HG02970 (cell line): Measurements from ENCODE around the gene STOML1.
"Not testable (repeated sequence)": the region's sequence is repeated elsewhere in the genome, so short reads cannot be mapped to it uniquely, and the experiment has no call there.

Experiments used
- ATAC-seq: cut with Tn5 transposase; IDR thresholded peaks from one replicate; pipeline ENCODE4 v1.9.1; 2021; ENCODE audit warnings: mild to moderate bottlenecking, moderate library complexity, moderate number of reproducible peaks; ENCODE audit not compliant: unreplicated experiment, low FRiP score

Gene STOML1

DNA sequence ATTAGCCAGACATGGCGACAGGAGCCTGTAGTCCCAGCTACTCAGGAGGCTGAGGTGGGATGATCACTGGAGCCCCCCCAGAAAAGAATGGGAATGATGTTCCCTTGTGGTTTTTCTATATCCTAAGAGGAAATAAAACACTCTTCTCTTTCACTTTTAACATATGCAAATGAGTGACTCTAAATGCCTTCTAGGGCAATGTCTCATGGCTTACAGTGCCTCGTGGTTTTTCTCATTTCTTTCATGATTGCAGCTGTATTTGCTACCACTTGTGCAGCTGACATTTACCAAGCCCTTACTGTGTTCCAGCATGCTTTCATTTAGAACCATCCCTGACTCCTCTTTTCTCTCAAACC lies 26.4 kb downstream of the STOML1 start:
- ATAC-seq = no peak

DNA sequence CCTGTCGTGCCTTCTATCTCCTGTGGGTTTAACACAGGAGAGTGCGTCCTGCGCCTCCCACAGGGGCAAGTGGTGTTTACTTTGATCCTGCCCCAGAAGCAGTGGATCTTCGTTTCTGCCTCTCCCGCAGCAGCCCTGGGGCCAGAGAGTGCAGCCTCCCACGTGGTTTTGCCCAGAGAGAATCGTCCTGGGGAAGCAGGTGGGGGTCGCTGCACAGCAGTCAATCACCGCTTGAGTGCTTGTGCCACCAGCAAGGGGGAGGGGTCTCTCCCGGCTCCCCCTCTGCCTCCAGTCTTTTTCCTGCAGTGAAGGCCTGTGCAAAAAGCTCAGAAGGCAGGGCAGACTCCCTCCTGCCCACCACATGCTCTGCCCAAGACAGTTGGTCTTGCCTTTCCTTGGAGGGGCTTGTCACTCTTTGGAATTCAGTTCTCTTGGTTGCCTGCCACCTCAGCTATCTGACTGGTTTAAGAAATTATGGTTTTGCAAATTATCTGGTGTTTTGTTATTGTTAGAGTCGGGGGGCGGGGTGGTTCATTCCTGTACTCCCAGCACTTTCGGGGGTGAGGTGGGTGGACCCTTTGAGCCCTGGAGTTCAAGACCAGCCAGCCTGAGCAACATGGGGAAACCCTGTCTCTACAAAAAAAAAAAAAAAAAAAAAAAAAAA lies 26.9 kb downstream of the STOML1 start:
- ATAC-seq = no peak

DNA sequence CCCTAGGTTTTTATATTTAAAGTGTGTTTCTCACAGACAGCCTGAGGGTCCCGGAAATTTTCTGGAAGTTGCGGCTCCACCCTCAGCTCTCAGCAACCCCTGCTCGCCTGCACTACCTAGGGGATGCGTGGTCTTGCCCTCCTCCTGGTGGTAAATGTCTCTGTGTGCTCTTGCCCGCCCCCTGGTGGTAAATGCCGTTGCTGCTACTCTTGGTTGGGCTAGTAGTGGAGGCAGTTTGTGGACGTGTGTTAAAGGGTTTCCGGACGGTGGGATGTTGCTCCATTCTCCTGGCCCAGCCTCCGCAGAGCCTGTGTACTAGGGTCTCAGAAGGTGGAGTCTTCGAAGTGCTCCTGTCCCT lies 27.4 kb downstream of the STOML1 start:
- ATAC-seq = no peak

DNA sequence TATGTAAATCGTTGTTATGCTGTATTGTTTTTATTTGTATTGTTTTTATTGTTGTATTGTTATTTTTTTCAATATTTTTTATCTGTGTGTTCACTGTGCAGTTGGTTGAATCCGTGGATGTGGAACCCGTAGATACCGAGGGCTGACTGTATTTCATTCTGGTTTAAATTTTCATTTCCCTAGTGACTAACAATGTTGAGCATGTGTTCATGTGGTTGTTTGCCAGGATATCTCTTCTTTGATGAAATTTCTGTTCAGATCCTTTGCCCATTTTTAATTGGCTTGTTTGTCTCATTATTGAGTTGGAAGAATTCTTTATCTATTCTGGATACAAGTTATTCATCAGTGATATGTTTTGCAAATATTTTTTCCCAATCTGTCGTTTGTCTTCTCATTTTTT lies 29.7 kb downstream of the STOML1 start:
- ATAC-seq = no peak

DNA sequence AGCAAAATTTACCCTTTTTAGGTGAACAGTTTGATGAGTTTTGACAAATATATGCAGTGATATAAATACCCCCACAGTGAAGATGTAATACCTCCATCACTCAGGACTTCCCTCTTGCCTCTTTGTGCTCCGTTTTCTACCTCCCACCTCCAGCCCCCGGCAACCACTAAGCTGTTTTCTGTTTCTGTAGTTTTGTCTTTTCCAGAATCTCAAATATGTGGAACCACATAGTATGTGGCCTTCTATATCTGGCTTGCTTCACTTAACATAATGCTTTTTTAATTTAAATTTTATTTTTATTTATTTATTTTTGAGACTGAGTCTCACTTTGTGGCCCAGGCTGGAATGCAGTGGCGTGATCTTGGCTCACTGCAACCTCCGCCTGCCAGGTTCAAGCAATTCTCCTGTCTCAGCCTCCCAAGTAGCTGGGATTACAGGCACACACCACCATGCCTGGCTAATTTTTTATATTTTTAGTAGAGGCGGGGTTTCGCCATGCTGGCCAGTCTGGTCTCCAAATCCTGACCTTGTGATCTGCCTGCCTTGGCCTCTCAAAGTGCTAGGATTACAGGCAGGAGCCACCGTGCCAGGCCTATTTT lies 31.5 kb downstream of the STOML1 start:
- not testable (repeated sequence) for ATAC-seq

DNA sequence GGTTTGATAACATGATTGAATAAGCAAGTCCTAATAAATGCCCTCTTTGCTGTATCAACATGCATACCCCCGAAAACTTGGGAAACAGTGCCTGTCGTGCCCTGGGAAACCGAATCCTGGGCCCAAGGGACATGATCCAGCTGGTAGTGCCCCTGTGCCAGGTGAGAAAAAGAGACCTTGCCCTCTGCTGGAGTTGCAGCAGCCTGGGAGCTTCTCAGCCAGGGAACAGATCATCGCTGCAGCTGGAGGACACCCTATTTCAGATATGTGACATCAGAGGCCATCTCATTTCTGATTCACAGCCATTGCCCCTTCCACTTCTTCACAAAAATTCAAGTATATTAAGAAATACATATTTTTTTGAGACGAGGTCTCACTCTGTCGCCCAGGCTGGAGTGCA lies 32.3 kb downstream of the STOML1 start:
- ATAC-seq = no peak

DNA sequence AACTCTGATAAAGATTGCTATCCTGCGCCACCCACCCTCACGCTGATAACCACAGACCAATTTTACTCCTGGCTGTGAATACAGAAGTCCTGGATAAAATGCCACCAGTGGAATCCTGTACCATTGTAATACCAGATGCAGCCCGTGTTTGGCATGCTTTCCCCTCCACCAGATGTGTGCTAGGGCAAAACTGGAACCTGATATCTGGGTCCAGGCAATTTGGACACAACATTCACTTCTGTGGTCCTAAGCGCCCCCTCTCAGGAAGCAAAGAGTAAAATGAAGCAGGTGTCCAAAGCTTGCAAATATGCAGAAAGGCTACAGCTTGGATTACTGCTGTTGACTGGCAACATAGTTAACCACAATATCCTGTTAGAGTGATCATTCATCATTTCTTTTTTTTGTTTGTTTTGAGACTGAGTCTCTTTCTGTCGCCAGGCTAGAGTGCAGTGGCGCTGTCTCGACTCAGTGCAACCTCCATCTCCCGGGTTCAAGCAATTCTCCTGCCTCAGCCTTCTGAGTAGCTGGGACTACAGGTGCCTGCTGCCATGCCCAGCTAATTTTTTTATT lies 33.0 kb downstream of the STOML1 start:
- no peak for ATAC-seq

DNA sequence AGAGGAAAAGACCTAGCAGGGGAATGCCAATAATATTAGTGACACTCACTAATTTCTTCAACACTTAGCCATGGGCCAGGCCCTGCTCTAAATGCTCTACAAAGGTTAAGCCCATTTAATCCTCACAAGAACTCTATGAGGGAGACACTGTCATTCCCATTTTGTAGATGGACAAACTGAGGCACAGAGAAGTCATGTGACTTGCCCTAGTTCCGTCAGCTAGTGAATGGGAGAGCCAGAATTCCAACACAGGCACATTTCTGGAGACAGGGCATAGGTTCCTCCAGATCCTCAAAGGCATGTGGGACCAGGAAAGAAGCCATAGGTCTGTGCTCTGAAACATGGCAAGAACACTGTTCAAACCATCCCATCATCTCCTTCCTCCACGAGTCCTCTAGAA lies 34.3 kb downstream of the STOML1 start:
- no peak for ATAC-seq

DNA sequence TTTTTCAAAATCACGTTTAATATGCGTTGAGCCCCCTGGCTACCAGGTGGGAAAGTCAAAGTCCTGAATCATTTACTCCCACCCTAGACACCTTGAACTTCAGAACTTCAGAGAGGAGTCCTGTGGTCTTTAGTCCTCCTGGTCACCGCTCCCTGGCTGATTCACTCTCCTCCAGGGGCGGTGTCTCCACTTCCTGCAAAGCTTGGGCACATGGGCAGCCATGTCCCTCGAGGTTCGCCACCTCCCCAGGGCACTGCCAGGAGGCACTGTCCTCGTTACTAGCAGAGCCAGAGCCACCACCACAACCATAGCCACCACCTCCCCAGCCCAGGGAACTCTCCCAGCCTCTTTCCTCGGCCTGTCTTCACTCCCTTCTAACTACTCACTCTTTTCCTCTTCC lies 34.8 kb downstream of the STOML1 start:
- no peak for ATAC-seq

DNA sequence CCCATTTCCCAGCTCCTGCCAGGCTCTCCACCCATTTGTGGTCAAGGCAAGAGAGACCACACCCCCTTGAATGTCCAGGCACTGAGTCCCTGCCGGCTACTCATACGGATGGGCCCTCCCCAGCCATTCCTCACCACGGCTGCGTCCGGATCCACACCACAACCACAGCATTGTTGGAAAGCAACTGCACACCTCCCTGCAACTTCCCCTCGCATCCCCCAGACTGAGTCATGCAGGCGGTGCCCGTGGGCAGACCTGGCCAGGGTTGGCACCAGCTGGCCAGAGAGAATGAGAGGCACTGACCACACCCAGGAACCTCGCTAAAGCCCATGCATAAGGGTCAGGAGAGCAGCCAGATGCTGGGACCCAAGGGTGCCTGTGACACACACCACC lies 35.4 kb downstream of the STOML1 start:
- ATAC-seq = no peak

DNA sequence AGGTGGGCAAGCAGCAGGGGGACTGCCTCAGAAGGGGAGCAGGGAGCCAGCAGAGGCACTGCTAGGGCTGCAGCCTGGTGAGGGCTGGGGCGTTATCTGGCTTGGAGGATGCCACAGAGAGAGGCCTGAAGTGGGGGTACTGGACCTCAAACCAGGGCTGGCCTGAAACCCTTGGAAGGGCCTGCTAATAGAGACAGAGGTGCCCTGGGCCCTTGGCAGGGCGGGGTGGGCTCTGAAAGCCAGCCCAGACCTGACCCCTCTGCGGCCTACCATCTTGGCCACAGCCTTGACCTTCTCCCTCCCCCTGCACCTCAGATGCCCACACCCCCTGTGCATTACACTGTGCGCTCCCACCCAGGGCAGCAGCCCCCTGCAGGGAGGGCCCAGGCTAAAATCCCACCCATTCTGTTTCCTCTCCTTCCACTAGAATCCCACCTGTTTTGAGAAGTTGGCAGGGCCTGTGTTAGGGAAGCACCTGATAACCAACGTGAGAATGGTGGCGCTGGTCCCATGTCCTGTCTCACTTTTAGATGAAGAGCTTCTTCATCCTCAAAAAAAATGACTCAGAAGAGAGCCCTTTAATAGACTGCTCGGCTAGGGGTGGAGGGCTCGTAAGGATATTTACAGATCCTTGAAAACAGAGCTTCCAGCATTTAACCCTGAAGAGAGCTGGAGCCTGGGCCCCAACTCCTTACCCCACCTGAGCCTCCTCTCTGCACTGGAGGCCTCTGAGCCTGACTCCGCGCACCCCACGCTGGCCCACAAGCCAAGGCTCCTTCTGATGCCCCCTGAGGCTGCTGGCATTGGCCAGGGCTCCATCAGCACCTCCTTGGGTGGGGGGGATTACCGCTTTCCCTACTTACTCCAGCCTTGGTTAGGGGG lies 36.0 kb downstream of the STOML1 start:
- ATAC-seq = no peak

DNA sequence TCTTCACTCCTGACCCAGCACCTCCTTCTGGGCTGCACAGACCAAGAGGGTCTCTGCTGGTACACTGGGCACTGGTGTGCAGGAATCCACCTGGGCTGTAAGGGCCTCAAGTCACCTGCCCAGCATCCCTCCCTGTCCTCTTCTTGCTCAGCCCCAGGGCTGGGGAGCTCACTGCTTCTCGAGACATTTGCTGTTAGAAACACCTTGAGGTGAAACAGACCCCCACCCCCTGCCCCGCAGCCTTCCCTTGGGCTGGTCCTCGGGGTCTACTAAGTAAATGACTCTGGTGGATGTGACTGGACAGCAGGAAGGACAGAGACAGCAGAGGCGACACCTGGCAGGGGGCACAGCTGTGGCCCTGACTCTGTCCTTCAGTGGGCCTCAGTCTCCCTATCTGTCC lies 36.8 kb downstream of the STOML1 start:
- ATAC-seq = no peak

DNA sequence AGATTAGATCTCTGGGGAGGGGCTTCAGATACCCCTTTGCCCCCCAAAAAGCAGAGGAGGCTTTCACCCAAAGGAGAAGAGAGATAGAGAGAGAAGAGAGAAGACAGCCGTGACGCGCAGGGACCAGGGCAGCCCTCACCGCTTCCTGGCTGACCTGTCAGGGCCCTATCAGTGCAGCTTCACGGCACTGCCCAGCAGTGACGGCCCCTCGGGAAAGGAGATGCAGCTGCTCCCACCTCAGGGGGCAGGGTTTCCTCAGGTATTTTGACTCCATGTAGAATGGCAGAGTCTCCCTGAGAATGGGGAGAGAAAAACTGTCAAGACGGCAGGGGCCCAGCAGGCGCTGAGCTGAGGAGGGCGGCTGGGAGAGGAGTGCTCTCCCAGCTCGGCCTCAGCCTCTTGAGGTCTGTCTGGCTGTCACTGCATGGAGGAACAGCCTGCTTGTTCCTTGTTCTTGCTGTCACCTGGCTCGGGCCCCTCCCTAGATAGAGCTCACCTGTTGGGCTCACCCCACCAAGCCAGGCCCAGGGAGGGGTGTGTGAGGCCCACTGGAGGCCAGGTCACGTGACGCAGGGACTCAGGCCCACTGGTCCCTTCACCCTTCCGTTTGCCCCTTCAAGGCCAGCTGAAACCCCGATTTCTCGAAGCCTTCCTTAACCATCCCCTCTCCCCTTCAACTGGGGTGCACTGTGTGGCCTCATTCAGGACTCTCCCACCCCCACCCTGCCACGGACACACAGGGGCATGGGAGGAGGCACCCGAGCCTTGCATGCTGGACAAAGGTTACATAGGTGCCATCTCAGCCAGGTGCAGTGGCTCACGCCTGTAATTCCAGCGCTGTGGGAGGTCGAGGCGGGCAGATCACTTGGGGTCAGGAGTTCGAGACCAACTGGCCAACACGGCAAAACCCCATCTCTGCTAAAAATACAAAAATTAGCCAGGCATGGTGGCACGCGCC lies 37.6 kb downstream of the STOML1 start:
- no peak for ATAC-seq

DNA sequence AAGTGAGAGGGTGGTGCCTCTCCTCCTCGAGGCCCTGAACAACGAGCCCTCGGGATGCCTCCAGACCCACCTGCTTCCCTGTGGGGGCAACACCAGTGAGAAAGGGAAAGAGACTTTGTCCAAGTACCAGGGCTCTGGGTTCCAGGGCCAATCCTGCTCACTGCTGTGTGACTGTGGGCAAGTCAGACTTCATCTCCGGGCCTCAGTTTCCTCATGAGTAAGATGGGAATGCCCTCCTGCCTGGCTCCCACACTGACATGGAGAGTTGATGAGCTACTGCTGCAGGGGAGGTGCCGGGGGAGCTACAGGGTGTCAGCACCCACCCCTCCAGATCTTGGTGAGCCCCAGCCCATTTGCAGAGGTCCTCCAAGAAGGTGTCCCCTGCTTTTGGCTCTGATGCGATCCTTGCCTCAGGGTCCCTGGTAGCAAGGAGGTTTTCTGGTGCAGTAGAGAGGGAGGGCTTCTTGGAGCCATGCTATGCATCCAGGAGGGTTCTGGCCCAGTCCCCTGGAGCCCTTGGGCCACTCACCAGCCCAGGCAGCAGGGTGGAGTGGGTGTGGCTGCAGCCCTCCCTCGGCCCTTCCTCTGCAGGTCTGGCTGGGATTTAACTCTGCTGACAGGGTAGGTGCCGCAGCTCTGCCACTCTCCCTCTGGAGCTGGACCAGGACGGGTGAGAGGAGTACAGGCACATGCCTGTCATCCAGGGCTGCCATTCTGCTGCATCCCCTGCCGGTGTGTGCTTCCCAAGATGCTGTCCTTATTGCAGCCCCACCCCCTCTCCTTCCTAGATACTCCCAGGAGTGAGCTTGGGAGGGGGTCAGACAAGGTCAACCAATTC lies 39.0 kb downstream of the STOML1 start:
- no peak for ATAC-seq

DNA sequence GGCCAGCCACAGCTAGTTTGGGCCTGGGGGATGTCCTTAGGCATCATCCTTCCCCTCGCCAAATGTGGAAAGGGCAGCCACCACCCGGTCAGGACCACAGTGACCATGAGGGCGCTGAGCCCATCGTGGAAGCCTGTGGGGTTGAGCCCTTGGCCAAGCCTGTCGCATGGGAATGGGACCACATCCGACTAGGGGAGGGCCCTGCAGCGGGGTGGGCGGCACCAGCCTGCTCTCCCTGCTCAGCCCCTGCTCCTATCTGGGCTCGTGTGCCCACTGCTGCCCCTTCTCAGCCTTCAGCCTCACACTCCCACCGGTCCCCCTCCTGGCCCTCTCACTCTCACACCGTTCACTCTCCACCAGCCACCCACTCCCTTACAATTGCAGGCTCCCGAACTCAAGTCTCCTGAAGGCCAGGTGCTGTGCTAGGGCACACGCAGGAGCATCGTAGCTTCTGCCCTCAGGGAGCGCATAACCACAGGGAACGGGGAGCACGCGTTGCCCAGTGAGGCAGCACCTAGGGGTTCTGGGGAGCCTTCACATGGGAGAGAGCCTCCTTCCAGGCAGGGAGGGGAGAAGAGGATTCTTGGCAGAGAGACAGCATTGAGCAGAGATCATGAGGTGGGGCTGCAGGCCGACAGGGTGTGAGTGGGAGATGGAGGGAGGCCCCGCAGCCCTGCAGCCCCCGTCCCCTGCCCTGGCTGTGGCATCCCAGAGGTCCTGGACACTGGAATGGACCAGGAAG lies 39.8 kb downstream of the STOML1 start:
- no peak for ATAC-seq

DNA sequence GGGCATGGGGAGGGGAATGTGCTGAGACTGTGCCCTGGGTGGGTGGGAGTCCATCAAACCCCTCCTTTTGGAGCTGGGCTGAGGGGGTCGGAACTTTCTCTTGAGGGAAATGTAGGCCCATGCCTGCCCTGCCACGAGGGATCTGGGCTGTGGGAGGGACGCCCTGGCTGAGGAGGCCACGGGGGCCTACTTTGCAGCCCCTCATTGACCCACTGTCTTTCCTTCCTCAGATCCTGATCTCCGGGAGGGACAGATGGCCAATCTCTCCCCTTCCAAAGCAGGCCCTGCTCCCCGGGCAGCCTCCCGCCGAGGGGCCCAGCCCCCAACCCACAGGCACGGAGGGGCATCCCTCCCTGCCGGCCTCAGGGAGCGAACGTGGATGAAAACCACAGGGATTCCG lies 40.5 kb downstream of the STOML1 start:
- ATAC-seq = no peak

DNA sequence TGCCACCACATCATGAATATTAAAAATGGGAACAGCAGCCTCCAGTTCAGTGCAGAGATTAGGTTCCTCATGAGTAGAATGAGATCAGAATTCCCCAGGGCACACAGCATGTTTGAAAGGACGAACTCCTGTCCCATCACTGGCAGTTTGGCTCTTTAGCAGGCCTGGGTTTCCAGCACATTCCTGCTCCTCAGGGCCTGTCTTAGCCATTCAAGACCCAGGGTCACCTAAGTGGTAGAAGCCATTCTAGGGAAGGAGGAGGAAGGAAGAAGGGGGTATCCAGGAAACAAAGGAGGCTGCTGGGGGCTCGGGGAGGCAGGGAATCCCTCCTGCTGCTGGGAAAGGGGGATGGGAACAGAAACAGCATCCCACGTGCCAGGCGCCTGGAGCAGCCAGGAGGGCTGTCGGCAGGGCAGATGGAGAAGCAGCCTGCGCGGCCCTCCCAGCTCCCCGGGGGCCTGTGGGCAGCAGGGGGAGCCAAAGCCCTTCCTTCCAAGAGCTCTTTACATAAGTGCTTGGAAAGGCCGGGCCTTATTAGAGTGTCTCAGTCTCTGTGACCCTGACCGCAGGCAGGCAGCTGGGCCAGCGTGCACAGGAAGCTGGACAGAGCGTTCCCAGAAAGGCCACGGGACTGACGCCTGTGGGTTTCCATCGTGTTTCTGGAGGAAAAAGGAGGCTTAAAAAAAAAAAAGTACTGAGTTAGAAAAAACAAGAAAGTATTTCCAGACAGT lies 41.1 kb downstream of the STOML1 start:
- no peak for ATAC-seq

DNA sequence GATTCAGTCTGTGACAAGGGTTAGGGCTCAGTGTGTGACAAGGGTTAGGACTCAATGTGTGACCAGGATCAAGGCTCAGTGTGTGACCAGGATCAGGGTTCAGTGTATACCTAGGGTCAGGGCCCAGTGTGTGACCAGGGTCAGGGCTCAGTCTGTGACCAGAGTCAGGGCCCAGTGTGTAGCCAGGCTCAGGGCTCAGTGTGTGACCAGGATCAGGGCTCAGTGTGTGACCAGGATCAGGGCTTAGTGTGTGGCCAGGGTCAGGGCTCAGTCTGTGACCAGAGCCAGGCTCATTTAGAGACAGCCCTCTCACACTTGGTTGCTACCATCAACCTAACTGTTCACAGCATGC lies 41.6 kb downstream of the STOML1 start:
- no peak for ATAC-seq
